GM18508 (cell line): ENCODE measurements around the gene CYTH1.

Source experiments
- ATAC-seq: cut with Tn5 transposase; IDR thresholded peaks from one replicate; pipeline ENCODE4 v1.9.1; 2021; ENCODE audit warnings: moderate number of reproducible peaks; ENCODE audit not compliant: insufficient read depth, unreplicated experiment

The CYTH1 gene

DNA sequence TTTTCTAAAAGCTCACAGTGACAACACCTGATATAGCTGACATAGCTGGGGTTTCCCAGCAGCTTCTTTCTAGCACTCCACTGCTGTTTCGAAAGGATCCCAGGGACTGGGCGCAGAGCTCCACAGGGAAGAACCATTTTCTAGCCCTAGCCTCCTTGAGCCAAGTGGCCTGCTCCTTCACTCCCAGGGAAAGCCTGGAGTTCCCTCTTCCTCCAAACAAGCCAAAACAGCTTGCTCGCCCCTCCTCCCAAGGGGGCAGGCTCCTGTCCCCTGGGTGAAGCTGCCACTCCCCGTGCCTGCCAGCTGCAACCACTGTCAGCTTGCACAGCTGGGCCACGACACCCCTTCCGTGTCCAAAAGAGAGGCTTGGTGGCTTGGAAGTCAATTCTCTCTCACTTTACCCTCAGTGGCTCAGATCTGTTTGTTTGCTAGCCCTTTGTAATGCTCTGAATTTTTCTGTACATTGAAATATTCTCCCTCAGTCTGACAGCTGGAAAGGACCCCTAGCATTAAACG is 59.8 kb downstream of the CYTH1 start:
- no peak for ATAC-seq

DNA sequence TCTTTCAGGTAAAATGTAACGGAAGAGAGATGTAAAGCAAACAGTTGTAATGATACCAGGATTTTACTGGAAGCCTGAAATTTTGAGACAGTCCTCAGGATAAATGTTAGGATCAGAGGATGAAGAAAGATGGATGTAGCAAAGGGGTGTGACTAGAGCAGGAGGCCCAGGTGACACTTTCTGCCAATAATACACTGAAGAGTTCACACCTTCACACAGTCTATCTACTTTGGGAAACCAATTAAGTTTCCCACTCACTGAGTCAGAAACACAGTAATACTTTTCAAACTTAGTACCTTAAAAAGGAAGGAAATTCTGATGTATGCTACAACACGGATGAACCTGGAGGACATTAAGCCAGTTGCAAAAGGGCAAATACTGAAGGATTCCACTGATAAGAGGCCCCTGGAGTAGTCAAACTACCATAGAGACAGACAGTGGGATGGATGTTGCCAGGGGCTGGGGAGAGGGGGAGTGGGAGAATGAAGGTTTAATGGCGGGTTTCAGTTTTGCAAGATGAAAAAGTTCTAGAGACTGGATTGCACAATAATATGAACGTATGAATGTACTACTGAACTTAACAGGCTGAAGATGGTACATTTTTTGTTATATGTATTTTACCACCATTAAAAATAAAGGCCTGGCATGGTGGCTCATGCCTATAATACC is 62.3 kb downstream of the CYTH1 start:
- no peak for ATAC-seq

DNA sequence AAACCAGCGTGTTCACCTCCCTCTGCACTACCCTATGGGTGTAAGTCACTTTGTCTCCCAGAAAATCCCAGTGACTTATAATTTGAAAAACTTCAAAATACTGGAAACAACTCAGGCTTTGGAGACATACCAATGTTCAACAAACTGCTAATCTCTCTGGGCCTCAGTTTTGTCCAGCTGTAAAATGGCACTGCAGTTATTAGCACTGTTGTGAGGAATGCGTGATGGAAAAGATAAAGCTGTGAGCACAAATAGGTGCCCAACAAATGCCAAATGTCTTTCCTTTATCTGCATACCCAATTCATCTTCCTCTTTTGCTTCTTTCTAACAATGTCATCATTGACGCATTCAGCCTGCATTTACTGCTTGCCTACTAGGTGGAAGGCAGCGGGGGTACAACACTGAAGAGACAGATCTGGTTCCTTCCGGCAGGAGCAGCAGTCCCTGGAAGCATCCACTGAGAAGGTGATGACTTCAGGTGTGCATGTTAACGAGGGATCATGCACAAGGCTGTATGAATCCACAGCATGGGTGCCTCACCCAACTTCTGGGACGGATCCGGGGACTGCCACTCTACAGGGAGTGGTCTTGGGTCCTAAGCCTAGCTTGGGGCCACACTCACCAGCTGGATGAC is 63.4 kb downstream of the CYTH1 start:
- ATAC-seq: no peak

DNA sequence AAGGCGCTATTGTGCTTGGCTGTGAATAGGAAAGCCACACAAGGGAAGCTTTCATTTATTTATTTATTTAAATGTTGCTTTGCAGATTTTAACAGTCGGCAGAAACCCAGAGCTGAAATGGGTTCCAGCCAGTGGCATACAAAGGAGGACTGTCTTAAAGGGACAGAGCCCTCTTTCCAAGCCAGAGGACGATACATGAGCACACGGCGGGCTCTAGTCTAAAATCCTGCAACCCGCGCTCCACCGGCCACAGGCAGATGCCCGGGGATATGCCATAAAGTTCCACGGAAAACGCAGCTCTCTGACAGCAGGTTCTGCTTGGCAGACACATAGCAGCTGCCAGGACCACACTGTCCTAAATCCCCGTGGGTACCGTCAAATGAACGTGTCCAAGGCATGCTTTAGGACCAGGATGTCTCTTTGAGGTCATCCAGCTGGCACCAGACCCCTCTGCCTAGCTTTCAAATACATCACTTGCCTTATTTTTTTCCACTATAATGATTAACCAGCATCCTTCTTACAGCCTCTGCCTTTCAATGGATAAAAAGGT is 64.6 kb downstream of the CYTH1 start:
- ATAC-seq: no peak

DNA sequence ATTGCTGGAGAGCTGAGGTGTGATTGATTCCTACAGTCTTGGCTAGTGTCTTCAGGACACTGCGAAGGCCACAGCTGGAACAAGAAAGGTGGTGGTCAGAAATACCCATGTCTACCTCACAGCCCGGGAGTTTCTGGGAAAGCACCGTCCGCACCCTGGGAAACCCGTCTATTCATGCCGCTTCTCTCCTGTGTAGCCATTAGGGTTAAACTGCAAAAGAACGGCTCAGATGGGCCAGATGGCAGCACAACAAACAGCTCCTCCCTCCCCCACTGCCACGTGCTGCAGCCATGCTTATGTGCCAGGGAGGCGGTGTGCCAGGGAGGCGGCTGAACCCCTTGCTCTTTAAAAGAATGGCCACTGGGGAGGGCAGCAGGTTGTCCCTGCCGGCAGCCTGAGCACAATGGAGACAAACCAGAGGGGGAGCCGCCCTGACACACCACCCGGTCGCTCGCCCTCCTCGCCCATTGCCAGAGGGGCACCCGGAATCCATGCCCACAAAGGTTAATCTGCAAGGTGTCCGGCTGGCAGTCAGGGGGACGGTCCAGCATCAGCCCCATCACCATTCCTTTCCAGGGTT is 65.2 kb downstream of the CYTH1 start:
- ATAC-seq: no peak

DNA sequence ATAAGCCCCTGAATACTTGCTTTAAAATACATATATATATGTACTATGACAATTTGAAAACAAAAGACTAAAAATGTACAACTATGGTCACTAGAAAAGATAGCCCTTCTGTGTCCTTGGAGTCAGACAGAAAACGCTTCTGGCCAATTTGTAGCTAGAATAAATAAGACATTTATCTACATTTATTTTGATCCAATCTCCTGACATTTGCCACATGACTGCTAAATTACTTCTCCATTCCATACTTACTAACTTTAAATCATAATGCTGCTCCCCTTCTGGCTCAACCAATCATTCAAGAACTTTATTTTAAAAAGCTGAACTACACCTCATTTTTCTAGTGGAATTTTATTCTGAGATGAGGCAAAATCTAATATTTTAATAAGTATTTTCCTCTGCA is 65.8 kb downstream of the CYTH1 start:
- no peak for ATAC-seq

DNA sequence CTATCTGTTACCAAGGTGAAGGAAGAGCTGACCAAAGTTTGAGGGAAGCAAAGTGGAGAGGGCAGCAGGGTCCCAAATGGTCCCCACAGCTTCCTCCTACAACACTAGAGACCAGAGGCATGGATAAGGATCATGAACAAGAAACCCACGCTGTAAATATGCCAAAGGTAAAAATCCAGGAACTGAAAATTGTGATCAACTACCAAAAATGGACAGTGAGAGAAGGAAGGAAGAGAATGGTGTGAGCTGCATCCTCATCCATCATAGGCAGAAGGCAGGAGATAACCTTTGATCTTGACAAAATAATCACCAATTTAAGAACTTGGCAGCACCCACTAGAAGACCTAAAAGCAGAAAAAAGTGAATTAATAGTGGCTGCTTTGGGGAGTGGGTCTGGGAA is 66.2 kb downstream of the CYTH1 start:
- ATAC-seq: no peak

DNA sequence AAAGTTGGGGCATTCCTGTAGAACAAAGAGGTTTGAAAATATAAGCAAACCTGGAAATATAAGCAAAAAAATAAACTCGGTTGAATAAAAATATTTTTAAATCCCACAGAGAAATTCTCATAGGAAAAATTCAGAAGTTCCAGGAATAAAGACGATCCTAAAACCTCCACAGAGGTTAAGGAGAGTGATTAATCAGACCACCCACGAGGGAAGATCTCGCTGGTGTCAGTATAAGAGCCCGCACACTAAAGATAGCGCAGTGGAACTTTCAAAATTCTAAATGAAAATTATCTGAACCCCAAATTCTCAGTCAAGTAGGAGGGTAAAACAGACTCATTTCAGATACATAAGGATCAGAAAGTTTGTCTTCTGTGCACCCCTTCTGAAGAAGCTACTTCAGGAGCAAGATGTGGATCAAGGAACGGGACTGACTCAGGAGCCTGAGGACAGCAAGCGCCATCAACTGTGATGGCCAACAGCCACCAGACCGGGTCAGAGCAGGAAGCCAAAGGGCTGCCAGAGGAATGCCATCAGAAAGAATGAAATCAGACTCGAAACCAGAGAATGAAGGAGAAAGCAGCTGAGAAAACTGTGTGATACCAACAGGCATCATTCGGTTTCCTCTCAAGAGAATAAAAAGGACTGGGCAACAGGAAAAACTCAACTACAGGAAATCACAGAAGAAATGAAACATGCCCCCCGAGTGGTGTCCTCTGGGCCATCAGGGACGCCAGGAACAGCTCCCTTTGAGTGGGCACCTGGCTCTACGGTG is 66.9 kb downstream of the CYTH1 start:
- ATAC-seq: no peak

DNA sequence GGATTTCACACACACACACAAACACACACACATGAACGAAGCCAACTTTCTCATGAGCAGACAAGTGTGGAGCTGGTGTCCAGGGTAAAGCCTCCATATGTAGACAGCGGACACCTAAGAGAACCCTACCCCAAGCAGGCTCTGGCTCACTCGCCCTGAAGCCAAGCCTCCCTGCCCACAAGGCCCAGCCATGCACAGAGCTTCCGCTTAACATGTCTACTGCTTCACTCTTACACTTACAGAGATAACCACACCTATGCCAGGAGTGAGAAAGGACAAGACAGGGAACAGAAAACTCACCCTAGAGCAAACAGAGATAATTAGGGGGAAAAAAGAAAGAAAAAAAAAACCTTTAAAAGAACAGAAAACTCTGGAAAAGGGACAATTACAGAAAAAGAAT is 67.5 kb downstream of the CYTH1 start:
- ATAC-seq: no peak

DNA sequence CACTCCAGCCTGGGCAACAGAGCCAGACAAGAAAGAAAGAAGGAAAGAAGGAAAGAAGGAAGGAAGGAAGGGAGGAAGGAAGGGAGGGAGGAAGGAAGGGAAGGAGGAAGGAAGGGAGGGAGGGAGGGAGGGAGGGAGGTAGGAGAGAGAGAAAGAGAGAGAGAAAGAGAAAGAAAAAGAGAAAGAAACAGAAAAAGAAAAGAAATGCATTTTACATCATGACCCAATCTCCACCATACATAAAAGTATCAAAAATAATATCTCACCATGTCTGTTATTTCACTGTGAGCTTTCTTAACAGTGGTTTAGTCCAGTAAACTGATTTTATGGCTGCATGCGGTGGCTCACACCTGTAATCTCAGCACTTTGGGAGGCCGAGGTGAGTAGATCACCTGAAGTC is 70.0 kb downstream of the CYTH1 start:
- no peak for ATAC-seq

DNA sequence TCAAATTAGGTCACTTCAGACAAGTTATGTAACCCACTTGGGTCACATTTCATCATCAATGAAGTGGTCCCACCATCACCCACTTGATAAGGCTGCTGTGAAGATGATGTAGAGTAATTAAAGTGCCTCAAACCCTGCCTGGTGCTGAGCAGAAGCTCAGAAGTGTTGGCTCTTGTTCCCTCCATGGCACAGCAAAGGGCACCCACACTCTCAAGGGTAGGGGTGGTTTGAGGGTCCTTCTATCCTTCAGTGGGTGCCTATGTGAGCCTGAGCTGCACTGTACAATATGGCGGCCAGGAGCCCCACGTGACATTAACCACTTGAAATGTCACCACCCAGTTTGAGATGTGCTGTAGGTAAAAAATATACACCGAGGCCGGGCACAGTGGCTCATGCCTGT is 71.5 kb downstream of the CYTH1 start:
- ATAC-seq: no peak

DNA sequence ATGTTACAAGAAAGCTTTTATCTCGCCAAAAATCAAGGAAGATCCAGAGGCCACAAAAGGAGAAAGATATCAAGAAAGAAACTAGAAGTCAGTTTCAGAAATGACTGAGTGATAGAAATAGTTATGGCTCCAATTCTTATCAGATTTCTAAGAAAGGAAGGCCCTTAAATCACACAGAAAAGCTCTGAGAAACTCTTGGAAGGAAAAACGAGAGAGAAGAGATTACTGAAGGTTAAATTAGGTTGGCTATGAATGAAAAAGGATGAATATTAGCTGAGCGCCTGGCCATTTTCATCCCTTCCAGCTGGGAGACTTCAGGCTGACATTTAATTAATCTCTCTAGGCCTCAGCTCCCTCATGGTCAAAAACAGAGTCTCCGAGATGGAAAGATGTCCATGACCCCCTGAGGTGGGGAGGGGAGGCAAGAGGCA is 72.3 kb downstream of the CYTH1 start:
- no peak for ATAC-seq

DNA sequence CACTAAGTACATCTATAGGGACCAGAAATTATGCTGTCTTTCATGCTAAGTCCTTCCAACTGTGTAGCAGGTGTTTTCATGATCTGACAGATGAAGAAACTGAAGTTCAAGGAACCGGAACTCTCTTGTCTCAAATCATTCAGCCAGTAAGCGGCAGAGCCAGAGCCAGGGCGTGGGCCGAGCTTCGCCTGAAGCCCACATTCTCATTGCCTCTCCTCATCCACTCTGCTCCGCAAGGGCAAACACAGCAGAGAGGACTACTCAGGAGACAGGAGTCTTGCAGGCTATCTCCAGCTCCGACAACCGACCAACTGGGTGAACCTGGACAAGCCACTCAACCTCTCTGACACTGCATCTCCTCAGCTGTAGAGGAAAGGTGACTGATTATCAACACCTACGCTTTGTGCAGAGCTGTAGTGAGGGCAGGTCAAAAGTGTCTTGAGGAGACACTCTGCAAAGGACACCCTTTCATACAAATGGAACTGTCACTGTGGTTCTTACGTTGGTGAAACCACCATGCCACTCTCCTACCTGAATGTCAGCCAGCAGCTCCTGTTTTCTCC is 72.9 kb downstream of the CYTH1 start:
- no peak for ATAC-seq

DNA sequence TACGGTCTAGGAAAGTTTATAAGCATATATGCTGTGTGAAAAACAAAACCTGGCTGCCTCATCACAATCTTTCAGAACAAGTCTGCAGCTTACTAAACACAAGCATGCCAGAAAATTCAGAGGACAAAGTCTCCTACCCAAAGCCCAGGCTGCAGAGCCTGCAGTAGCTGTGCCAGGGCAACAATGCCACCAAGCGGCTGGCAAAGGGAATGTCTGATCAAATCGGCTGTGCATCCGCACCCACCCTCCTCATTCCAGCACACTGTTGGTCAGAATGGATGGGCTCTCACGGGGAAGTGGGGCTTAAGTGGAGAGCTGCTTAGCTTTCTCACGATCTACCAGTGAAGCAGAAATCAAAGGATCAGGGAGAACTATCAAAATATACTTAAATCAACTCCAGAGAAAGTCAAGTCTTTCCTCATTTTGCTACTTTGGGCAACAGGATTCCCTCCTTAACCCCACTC is 73.5 kb downstream of the CYTH1 start:
- no peak for ATAC-seq

DNA sequence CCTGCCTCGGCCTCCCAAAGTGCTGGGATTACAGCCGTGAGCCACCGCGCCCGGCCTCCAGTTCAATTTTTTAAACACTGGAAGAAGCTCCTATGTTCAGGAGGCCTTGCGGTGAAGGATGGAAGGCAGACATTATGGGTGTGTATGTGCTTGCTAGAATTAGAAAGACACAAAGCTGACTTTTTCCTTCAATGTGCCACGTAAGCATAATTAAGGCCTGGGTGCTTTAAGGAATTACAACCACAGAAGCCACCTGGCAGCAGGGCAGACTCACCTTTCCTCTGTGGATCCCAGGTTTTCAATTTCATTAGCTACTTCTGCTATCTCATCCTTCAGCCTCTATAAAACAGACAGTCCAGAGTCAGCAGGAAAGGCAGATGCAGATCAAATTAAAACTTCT is 74.2 kb downstream of the CYTH1 start:
- no peak for ATAC-seq

DNA sequence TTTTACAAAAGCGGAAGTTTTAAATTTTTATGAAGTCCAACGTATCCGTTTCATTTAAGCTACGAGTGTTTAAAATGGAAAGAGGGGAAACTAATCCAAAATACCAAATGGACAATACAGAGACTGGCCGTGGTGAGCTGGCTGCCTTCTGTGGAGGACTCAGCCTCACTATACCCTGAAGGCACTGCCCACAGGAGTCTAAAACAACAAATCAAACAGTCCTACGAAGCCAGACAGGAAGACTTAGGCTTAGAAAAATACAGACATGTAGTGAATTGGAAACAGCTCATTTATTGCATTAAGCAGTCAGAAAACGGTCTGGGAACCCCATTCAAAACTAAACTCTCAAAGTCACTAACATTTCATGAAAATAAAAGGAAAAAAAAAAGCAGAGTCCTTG is 75.1 kb downstream of the CYTH1 start:
- no peak for ATAC-seq

DNA sequence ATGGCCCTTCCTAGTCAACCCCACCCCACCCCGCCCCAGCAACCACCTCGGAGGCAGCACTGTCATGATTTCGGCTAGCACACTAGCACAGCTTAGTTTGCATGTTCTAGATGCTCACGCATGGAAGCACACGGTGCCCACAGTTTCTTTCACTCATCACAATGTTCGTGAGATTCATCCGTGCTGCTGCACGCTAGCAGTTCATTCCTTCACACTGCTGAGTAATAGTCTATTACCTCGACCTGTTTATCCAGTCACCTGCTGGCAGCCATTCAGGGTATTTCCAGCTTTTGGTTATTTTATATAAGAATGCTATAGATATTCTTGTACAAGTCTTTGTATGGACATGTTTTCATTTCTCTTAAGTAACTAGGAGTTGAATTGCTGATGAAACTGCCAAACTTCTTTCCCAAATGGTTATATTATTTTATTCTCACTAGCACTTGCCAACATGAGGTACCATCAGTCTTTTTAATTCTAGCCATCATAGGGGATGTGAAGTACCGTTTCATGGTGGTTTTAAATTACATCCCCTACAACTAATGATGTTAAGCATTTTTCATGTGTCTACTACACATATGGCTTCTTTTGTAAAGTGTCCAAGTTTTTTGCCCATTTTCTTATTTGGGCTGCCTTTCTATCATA is 75.7 kb downstream of the CYTH1 start:
- ATAC-seq: no peak

DNA sequence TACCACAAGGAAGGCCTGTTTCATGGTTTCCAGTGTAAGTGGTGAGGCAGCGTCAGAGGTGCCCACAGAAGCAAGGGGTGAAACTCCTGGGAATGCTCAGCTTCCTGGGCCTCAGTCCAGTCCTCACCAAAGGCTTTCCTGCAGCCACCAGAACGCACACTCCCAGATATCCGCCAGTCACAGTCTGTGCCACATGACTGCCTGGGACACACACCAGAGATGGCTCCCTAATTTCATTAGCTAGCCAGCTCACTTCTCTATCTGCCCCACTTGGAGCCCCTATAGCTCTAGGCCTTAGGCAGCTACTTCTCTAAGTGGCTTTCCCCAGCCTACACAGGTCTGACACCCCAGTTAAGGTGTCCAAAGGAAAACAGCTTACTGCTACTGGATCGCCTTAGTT is 77.0 kb downstream of the CYTH1 start:
- ATAC-seq: no peak

DNA sequence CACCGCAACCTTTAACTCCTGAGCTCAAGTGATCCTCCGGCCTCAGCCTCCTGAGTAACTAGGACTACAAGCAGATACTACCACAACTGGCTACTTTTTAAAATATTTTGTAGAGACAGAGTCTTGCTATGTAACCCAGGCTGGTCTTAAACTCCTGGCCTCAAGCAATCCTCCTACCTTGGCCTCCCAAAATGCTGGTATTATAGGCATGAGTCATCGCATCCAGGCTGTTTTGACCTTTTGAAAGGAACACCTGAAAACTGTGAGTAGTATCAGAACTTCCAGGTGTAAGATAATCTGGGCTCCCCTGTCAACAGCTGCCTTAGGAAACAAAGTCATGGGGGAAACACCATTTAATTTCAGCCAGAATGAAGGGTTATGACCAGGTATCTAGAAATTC is 77.5 kb downstream of the CYTH1 start:
- no peak for ATAC-seq
